HUES6 (cell line): ENCODE results near the gene GRIA1.

Experiments
- H3K27ac ChIP-seq: 2 replicates; pipeline ENCODE4 v1.7.0; 2013; ENCODE audit warnings: low read depth, mild to moderate bottlenecking, low read length, inconsistent platforms
- H3K27me3 ChIP-seq: 2 replicates; pipeline ENCODE4 v1.6.1; 2013; ENCODE audit warnings: low read length; ENCODE audit not compliant: control insufficient read depth, insufficient read depth
- H3K36me3 ChIP-seq: 2 replicates; pipeline ENCODE4 v1.6.1; 2013; ENCODE audit warnings: low read length; ENCODE audit not compliant: control insufficient read depth, insufficient read depth
- H3K4me1 ChIP-seq: 2 replicates; pipeline ENCODE4 v1.6.1; 2013; ENCODE audit warnings: low read length; ENCODE audit not compliant: control insufficient read depth, insufficient read depth
- H3K4me3 ChIP-seq: 2 replicates; pipeline ENCODE4 v1.5.1; 2013; ENCODE audit warnings: low read depth, low read length
- H3K9ac ChIP-seq: one replicate; pipeline ENCODE4 v1.6.1; 2013; ENCODE audit warnings: mild to moderate bottlenecking, low read length
- H3K9me3 ChIP-seq: 2 replicates; pipeline ENCODE4 v1.6.1; 2013; ENCODE audit warnings: low read depth, low read length; ENCODE audit not compliant: control insufficient read depth, insufficient read depth

The GRIA1 gene

DNA sequence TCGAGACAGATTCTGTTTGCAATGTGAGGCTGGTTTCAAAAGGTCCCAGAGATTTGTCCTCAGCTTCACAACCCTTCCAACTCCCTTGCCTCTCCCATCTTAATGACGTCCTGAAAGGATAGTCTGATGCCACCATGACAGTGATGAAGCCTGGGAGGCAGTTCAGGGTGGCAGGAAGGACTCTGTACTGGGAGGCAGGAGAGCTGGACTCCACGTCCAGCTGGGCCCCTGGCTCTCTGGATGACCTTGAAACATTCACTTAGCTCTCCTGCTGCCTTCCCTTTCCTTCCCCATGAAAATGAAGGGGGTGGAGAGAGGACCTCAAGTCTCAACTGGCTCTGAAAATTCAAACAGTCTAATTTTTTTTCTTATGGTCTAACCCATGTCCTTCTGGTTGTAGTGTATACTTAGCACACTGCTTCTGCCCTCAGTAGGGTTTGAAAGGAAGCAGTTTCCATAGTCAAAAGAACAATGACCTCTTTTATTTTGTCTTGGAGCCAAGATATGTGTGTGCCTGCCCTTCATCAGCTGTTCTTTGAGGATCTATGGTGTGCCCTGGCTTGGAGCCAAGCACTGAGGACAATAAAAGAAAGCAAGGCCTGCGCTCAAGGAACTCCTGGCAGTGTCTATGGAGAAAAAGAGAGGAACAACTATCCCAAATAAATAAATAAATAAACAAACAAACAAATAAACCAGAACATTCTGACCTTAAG, 188.3 kb downstream of the GRIA1 start:
- Histone ChIP-seq H3K9ac (no peak overlapping the region), H3K4me1 (no peaks in the 10 kb centered on the region), H3K9me3 (no peaks in the 10 kb centered on the region)

GRCh38 chr5:153690236-153690635, 199.8 kb downstream of the GRIA1 start:
- Histone ChIP-seq H3K9me3 (no peaks in the 10 kb centered on the region), H3K27me3 (no peaks in the 10 kb centered on the region), H3K9ac (no peak overlapping the region), H3K36me3 (no peaks in the 10 kb centered on the region), H3K27ac (no peak overlapping the region), H3K4me1 (no peaks in the 10 kb centered on the region), H3K4me3 (no peak overlapping the region)

More for the DNA sequence above, 188.3 kb downstream of the GRIA1 start:
- Histone ChIP-seq H3K36me3 (no peaks in the 10 kb centered on the region), H3K27ac (no peak overlapping the region), H3K4me3 (no peak overlapping the region), H3K27me3 (no peaks in the 10 kb centered on the region)

- no peaks in the 10 kb centered on the region for H3K27me3 ChIP-seq
- H3K4me3 ChIP-seq, result no peak overlapping the region
- H3K36me3 ChIP-seq, result no peaks in the 10 kb centered on the region
- no peak overlapping the region for H3K27ac ChIP-seq
- H3K4me1 ChIP-seq, result no peaks in the 10 kb centered on the region
- H3K9ac ChIP-seq, result no peak overlapping the region
- no peaks in the 10 kb centered on the region for H3K9me3 ChIP-seq
Observed at GRCh38 chr5:153696256-153696655, 205.8 kb downstream of the GRIA1 start.

DNA sequence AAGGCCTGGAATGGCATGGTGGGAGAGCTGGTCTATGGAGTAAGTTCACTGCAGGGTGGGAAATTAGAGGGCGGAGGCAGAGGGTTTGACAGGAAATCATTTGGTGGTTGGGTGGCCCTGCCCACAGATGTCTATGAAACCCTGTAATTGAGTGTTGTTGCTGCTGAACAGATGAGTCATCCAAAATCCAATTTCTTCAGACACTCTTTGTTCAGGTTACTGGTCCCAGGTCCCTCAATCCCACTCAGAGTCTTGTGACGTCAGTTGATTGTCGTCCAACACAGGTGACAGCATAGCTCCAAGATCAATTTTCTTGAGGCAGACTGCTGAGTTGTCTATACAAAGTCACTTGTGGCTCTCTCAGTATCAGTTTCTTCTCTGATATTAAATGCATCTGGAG, 208.6 kb downstream of the GRIA1 start:
- H3K4me1 ChIP-seq, result no peaks in the 10 kb centered on the region
- H3K27ac ChIP-seq, result no peak overlapping the region
- H3K4me3 ChIP-seq, result no peak overlapping the region
- no peaks in the 10 kb centered on the region for H3K36me3 ChIP-seq
- H3K9ac ChIP-seq, result no peak overlapping the region
- no peaks in the 10 kb centered on the region for H3K9me3 ChIP-seq
- H3K27me3 ChIP-seq, result no peaks in the 10 kb centered on the region

DNA sequence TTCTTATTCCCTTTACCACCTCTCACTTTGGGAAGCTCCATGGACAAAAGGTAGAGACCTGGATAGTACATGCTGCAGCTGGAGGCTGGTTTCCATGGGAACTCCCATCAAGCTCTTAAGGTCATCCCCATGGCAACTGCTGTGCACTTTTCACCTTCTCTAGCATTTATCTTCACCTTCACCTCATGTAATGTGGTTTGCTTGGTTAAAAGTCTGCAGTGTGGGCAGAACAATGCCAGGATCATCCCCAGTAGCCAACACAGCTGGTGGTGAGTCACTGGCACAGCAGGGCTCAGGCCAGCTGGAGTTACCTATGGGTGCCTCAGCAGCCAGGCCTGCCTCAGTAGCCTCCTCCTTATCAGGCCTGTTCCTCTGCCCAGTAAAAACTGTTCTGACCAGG, 210.5 kb downstream of the GRIA1 start:
- H3K9ac ChIP-seq, result no peak overlapping the region
- no peaks in the 10 kb centered on the region for H3K27me3 ChIP-seq
- no peaks in the 10 kb centered on the region for H3K4me1 ChIP-seq
- no peaks in the 10 kb centered on the region for H3K9me3 ChIP-seq
- no peaks in the 10 kb centered on the region for H3K36me3 ChIP-seq
- H3K4me3 ChIP-seq, result no peak overlapping the region
- H3K27ac ChIP-seq, result no peak overlapping the region

- Histone ChIP-seq H3K9ac (no peak overlapping the region), H3K36me3 (no peaks in the 10 kb centered on the region), H3K4me3 (no peak overlapping the region)
Observed at GRCh38 chr5:153702265-153702664, 211.8 kb downstream of the GRIA1 start.

GRCh38 chr5:153704110-153704509, 213.6 kb downstream of the GRIA1 start:
- Histone ChIP-seq H3K9me3 (no peaks in the 10 kb centered on the region), H3K4me3 (no peak overlapping the region), H3K27ac (no peak overlapping the region), H3K36me3 (no peaks in the 10 kb centered on the region), H3K27me3 (no peaks in the 10 kb centered on the region), H3K9ac (no peak overlapping the region), H3K4me1 (no peaks in the 10 kb centered on the region)

More at GRCh38 chr5:153702265-153702664, 211.8 kb downstream of the GRIA1 start:
- no peaks in the 10 kb centered on the region for H3K4me1 ChIP-seq
- H3K27me3 ChIP-seq, result no peaks in the 10 kb centered on the region
- no peak overlapping the region for H3K27ac ChIP-seq
- H3K9me3 ChIP-seq, result no peaks in the 10 kb centered on the region

- H3K36me3 ChIP-seq, result no peaks in the 10 kb centered on the region
- no peaks in the 10 kb centered on the region for H3K9me3 ChIP-seq
- H3K27ac ChIP-seq, result no peak overlapping the region
- H3K4me1 ChIP-seq, result no peaks in the 10 kb centered on the region
- H3K4me3 ChIP-seq, result no peak overlapping the region
- H3K27me3 ChIP-seq, result no peaks in the 10 kb centered on the region
- no peak overlapping the region for H3K9ac ChIP-seq
Observed at GRCh38 chr5:153707626-153708025, 217.2 kb downstream of the GRIA1 start.

GRCh38 chr5:153711755-153712154, 221.3 kb downstream of the GRIA1 start:
- no peaks in the 10 kb centered on the region for H3K9me3 ChIP-seq
- no peak overlapping the region for H3K9ac ChIP-seq
- no peaks in the 10 kb centered on the region for H3K36me3 ChIP-seq
- H3K27ac ChIP-seq, result no peak overlapping the region
- no peaks in the 10 kb centered on the region for H3K27me3 ChIP-seq
- H3K4me1 ChIP-seq, result no peaks in the 10 kb centered on the region
- no peak overlapping the region for H3K4me3 ChIP-seq

DNA sequence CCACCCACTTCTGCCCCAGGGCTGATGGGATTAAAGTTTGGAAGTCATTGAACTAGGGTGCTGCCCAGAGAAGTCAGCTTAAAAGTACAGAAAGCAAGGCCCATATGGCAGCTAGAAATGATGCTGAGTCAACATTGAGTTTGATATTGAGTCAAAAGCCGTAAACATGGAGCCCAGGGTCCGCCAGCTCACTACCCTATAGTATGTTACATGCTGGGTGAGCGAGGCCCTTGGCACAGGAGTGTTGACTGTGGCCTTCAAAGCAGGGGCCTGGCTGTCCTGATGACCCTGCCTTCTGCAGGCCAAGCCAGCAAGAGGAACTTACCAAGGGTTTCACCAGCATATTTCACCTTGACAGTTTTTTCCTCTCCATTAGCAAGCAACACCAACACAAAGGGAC, 222.5 kb downstream of the GRIA1 start:
- Histone ChIP-seq H3K9ac (no peak overlapping the region), H3K27me3 (no peaks in the 10 kb centered on the region)

DNA sequence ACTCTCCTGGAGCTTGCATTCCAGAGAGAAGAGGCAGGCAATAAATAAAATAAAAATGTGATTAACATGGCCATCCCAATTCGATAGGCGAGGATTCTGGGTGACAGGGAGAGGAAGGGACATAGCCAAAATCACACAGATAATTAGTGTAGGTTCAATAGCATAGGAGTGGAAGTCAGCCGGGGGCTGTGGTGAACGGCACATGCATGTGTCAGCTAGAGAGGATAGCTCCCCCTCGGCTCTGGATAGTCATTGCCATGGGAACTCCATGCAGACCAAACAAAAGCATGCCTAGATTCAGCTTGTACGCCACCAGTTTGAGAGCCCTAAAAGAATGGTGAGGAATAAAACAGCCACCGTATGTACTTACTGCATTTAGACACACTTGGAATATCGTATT, 223.5 kb downstream of the GRIA1 start:
- no peaks in the 10 kb centered on the region for H3K4me1 ChIP-seq
- H3K36me3 ChIP-seq, result no peaks in the 10 kb centered on the region
- H3K27me3 ChIP-seq, result no peaks in the 10 kb centered on the region
- H3K27ac ChIP-seq, result no peak overlapping the region
- H3K9ac ChIP-seq, result no peak overlapping the region
- H3K4me3 ChIP-seq, result no peak overlapping the region
- H3K9me3 ChIP-seq, result no peaks in the 10 kb centered on the region

More for the DNA sequence above, 222.5 kb downstream of the GRIA1 start:
- H3K4me1 ChIP-seq, result no peaks in the 10 kb centered on the region
- no peaks in the 10 kb centered on the region for H3K36me3 ChIP-seq
- no peaks in the 10 kb centered on the region for H3K9me3 ChIP-seq
- no peak overlapping the region for H3K4me3 ChIP-seq
- no peak overlapping the region for H3K27ac ChIP-seq
